ENCODE data around the gene GRAMD2B. TPM values are rescaled to one million over a fixed set of nuclear protein-coding genes. Genes with fewer than 3 reads are reported as not detected.

The GRAMD2B gene
- total and polyA plus RNA-seq, 2 of the 13 experiments (the other 11 are each of a cell fraction or from before 2014, with no cell fraction given): 8.1 to 10.6 TPM

- FAIRE-seq: no peak
- intact Hi-C loops (cut with micrococcal nuclease; ENCODE audit: unreplicated experiment): loop anchor here (5.0 kb wide), 1 partner anchor 1794 kb away; no protein-coding TSS in a partner anchor
- no peaks in the 10 kb centered on the region for H3K9me3 ChIP-seq (ENCODE audit: low read length)
- no TSS peak for BruUV-seq (replicated peaks)
- H3K4me2 ChIP-seq (ENCODE audit: low read depth, low read length): no peak overlapping the region
- TF ChIP-seq ZNF20 (CRISPR knock-in tag; IDR thresholded peaks at IDR 0.05) (no peak), NFYC (CRISPR knock-in tag; IDR thresholded peaks at IDR 0.05) (no peak), SCMH1 (CRISPR knock-in tag; IDR thresholded peaks at IDR 0.05; ENCODE audit: borderline replicate concordance) (no peak), ZNF570 (CRISPR knock-in tag; IDR thresholded peaks at IDR 0.05; ENCODE audit: borderline replicate concordance) (no peak), ZNF468 (CRISPR knock-in tag; IDR thresholded peaks at IDR 0.05) (no peak), NKX3-1 (CRISPR knock-in tag; IDR thresholded peaks at IDR 0.05) (no peak), FOXK1 (CRISPR knock-in tag; IDR thresholded peaks at IDR 0.05; ENCODE audit: borderline replicate concordance, low read depth) (no peak), AFF4 (CRISPR knock-in tag; IDR thresholded peaks at IDR 0.05) (no peak), SMYD3 (CRISPR knock-in tag; IDR thresholded peaks at IDR 0.05) (no peak), CSRNP1 (CRISPR knock-in tag; IDR thresholded peaks at IDR 0.05) (no peak), RAD21 (CRISPR knock-in tag; IDR thresholded peaks at IDR 0.05) (no peak), KLF13 (CRISPR knock-in tag; IDR thresholded peaks at IDR 0.05) (no peak), DR1 (CRISPR knock-in tag; IDR thresholded peaks at IDR 0.05) (no peak), ELF1 (CRISPR knock-in tag; IDR thresholded peaks at IDR 0.05) (no peak), ZNF501 (CRISPR knock-in tag; IDR thresholded peaks at IDR 0.05) (no peak)
- H3K4me1 ChIP-seq (ENCODE audit: insufficient read depth, low read length): peaks cover 14% of the 10 kb centered on the region
- no peak overlapping the region for H3K9ac ChIP-seq (ENCODE audit: insufficient read depth, low read depth, low read length)
- DNase-seq (ENCODE audit: low spot score): no peak
- no peaks in the 10 kb centered on the region for H3K27me3 ChIP-seq (ENCODE audit: control insufficient read depth in 1 of 2, insufficient read depth in 2 of 2, low read length in 2 of 2)
- H3K4me3 ChIP-seq (replicated peaks in 1 of 3; ENCODE audit: insufficient read depth in 1 of 3, low read depth in 2 of 3, low read length in 3 of 3): no peak overlapping the region
- no peaks in the 10 kb centered on the region for H3K36me3 ChIP-seq (replicated peaks in 1 of 2; ENCODE audit: control insufficient read depth in 1 of 2, insufficient read depth in 2 of 2, low read length in 2 of 2)
- no peaks in the 10 kb centered on the region for H4K20me1 ChIP-seq (ENCODE audit: insufficient read depth, low read length)
- H2AFZ ChIP-seq (ENCODE audit: low read length): no peak overlapping the region
- ChIA-PET CTCF (ENCODE audit: low intra/inter-chr PET ratio, low total read pairs) (no interaction called here), POLR2A (no interaction called here)
- no peaks in the 10 kb centered on the region for H3K79me2 ChIP-seq (ENCODE audit: insufficient read depth, low read length)
- no peak overlapping the region for H3K27ac ChIP-seq (ENCODE audit: extremely low read length, insufficient read depth, low read length)
- no peak for ATAC-seq
- in situ Hi-C loops (cut with HindIII; ENCODE audit: extremely low pct_ligation_motif_present, low pct_unique_long_range_greater_than_20kb): no loop called here
These were observed 103.3 kb downstream of the GRAMD2B start for GRCh38 chr5:126526493-126526892.

Measured in HepG2 (cell line).